GM23248 (cell line): ENCODE measurements around the gene MPPED1.

Source experiments
- EZH2 ChIP-seq: fragments of 200-600 bp; sonication (generic); IDR thresholded peaks from 2 replicates; pipeline ENCODE4 v1.6.1; 2018; ENCODE audit warnings: antibody characterized with exemption, mild to moderate bottlenecking; ENCODE audit not compliant: insufficient read depth, poor library complexity, severe bottlenecking
- EZH2phosphoT487 ChIP-seq: fragments of 200-600 bp; sonication (generic); IDR thresholded peaks from 2 replicates; pipeline ENCODE4 v1.6.1; 2018; ENCODE audit warnings: antibody characterized with exemption, moderate library complexity, mild to moderate bottlenecking, low read depth; ENCODE audit not compliant: insufficient read depth

DNA sequence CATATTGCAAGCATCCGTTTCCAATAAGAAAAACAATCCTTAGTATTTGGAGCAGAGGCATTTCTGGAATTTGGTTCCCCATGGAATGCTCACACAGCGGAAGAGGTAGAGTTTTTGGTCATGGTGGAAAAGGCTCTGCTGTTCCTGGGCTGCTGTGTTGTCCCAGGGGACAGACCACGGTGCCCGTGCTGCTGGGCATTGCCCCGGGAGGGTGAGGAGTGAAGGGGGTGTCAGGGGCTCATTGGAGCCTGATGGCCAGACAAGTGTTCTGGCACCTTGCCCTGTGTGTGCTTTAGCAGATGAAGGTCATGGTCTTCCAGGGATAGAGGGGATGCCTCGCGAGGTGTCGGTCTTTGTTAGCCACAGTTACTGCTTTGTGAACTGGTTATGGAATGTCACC, 61.2 kb downstream of the MPPED1 start:
- TF ChIP-seq EZH2phosphoT487, result no peak
- no peak for TF ChIP-seq EZH2
